Epithelial cell of esophagus (primary cell): ENCODE data around the gene IL27RA.
A peak's percentile ranks its signal among the peaks of the same experiment; 100 is the strongest.

Experiments
- DNase-seq: peaks from one replicate; pipeline ENCODE4 v3.0.0; 2010; ENCODE audit warnings: low read depth
- H3K4me3 ChIP-seq: 2 replicates; pipeline ENCODE4 v1.5.1; 2011; ENCODE audit warnings: mild to moderate bottlenecking, low read length, control low read depth
- TF ChIP-seq, protein P1 (sequence below): IDR thresholded peaks from 2 replicates; pipeline ENCODE4 v1.5.1; 2011; ENCODE audit warnings: low read depth, mild to moderate bottlenecking, low read length, control low read depth, inconsistent platforms; ENCODE audit not compliant: insufficient read depth; ENCODE audit errors: missing control alignments

The IL27RA gene

DNA sequence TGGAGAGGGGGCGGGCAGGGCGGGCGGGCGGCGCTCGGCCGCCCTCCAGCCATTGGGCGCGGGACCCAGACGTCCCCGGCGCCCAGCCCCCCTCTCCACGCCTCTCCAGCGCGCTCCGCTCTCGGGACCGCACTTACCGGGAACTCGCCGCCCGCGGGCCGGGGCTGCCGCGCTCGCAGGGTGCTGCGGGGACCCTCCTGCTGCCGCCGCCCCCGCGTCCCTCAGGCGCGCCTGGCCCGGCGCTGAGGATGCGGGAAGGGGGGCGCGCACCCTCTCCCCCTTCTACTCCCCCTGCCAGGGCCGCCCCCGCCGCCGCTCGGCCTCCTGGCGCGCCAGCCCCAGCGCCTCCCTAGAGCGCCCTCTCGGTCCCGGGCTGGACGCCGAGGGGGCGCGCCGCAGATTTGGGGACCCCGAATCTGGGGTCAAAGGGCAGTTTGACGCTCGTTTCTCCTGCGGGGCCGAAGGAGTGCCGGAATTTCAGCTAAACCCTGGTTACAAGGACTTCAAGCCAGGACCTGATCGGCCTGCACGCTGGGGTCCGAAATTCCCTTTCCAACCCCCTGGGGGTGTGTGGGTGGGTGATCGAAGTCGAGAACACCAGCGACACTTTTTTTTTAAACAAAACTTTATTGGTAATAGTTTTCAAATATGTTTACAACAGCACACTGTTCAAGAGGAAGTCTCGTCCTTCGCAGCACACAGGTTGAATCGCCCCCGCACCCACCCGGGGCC, 59.7 kb downstream of the IL27RA start:
- DNase-seq = peak; percentile 40
- TF ChIP-seq, protein P1, sequence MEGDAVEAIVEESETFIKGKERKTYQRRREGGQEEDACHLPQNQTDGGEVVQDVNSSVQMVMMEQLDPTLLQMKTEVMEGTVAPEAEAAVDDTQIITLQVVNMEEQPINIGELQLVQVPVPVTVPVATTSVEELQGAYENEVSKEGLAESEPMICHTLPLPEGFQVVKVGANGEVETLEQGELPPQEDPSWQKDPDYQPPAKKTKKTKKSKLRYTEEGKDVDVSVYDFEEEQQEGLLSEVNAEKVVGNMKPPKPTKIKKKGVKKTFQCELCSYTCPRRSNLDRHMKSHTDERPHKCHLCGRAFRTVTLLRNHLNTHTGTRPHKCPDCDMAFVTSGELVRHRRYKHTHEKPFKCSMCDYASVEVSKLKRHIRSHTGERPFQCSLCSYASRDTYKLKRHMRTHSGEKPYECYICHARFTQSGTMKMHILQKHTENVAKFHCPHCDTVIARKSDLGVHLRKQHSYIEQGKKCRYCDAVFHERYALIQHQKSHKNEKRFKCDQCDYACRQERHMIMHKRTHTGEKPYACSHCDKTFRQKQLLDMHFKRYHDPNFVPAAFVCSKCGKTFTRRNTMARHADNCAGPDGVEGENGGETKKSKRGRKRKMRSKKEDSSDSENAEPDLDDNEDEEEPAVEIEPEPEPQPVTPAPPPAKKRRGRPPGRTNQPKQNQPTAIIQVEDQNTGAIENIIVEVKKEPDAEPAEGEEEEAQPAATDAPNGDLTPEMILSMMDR = no peak
- H3K4me3 ChIP-seq = peak overlapping the region; percentile 78

DNA sequence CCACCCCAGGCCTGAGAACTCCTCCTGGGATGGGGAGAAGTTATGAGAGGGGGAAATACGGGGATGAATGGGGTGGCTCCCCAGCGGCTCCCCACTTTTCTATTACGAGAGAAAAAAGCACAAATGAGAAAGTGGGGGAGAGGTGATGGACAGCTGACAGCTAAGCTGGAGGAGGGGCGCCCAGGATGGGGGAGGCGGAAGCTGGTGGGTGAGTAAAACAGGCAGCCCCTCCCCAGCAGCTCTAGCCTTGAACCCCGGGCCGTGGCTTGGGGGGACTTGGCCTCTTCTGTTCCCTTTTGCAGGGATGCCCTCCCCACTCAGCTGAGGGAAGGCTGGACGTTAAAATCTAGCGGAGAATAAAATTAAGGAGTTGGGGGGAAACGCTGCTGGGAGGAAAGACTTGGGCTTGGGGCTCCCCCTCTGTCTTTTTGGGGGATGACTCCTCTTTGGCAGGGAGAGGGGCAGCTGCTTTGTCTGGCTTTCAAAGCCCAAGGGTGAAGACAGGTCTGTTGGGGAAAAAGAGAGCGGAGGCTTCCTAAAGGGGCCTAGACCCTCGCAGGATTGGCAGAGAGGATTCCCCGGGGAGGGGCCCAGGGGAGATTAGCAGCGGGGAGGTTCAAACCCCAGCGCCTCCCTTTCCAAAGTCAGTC, 60.4 kb downstream of the IL27RA start:
- TF ChIP-seq, protein P1 = no peak
- peak overlapping the region; percentile 78 for H3K4me3 ChIP-seq
- DNase-seq = no peak

GRCh38 chr19:14093117-14093823, 61.7 kb downstream of the IL27RA start:
- no peak overlapping the region for H3K4me3 ChIP-seq
- no peak for DNase-seq
- TF ChIP-seq, protein P1 = no peak

DNA sequence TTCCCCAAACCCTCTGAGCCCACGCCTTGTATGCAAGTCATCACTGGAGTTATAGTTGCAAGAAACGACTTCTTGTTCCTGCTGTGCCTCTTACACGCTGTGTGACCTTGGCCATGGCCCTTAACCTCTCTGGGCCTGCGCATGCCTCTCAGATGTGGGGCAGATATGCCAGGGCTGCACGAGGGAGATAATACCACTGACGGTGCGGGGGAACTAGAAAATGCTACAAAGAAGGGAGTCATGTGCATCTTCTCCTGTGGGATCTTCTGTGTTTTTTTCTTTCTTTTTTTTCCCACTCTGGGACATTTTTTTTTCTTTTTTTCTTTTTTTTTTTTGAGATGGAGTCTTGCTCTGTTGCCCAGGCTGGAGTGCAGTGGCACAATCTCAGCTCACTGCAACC, 63.3 kb downstream of the IL27RA start:
- TF ChIP-seq, protein P1 = no peak
- no peak for DNase-seq
- no peak overlapping the region for H3K4me3 ChIP-seq

DNA sequence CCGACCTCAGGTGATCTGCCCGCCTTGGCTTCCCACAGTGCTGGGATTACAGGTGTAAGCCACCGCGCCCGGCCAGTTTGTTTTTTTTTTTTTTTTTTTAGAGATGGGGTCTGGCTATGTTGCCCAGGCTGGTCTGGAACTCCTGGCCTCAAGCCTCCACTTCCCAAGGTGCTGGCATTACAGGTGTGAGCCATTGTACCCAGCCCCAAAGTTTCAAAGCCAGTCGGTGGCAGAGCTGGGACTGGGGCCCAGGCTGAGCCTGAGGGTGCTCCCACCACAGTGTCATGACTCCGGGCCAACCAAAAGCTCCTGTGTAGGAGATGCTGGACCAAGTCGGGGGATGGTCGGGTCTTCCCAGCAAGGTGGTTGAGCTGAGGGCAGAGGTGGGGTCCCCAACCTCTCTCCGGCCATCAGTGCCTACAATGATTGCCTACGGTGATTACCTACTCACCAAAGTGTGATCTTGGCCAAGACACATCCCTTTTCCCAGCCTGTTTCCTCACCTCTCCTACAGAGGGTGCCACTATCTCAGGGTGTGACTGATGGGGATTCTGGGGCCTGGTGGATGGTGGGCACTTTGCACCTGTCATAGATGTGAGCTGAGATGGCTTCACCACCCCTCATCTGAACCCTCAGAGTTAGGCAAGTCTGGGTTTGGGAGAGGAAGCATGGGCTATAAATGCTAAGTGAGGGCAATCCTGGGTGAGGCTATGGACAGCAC, 64.9 kb downstream of the IL27RA start:
- no peak overlapping the region for H3K4me3 ChIP-seq
- no peak for DNase-seq
- TF ChIP-seq, protein P1 = peak; percentile 10

GRCh38 chr19:14097532-14098151, 66.1 kb downstream of the IL27RA start:
- TF ChIP-seq, protein P1 = no peak
- no peak overlapping the region for H3K4me3 ChIP-seq
- no peak for DNase-seq
